Forelimb muscle (tissue), 1 donor: ENCODE results near the gene KDF1. TPM values are rescaled to one million over a fixed set of nuclear protein-coding genes. Genes with fewer than 3 reads are reported as not detected.
"Not testable (repeated sequence)": the region's sequence is repeated elsewhere in the genome, so short reads cannot be mapped to it uniquely, and the experiment has no call there.

Source experiments
- DNase-seq: peaks from one replicate; pipeline ENCODE4 v3.0.0-alpha.2; 2013; ENCODE audit warnings: low read depth
- polyA plus RNA-seq: library from polyadenylated mRNA; unstranded; fragments of 120-200 nt; gene quantifications from one replicate; pipeline ENCODE4 v1.2.1, GENCODE V29; 2013; ENCODE audit not compliant: insufficient read length

The KDF1 gene
- polyA plus RNA-seq, 1 donor: not detected

DNA sequence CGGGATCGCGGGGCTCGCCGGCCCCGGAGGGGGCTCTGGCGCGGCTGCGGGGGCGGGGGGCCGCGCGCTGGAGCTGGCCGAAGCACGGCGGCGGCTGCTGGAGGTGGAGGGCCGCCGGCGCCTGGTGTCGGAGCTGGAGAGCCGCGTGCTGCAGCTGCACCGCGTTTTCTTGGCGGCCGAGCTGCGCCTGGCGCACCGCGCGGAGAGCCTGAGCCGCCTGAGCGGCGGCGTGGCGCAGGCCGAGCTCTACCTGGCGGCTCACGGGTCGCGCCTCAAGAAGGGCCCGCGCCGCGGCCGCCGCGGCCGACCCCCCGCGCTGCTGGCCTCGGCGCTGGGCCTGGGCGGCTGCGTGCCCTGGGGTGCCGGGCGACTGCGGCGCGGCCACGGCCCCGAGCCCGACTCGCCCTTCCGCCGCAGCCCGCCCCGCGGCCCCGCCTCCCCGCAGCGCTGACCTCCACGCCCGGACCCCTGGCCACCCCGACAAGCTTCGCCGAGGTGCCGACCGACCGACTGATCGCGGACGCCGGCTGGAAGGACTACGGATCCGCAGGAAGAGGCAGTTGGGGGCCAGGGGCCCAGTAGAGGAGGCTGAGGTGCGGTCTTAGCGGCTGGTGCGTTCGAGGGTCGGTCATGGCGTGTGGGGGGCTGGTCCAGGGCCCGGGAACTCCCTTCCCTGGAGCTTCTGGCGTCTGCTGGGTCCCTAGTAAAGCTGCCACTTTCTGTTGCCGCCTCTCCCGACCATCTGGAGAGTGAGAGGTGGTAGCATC lies 33.9 kb upstream of the KDF1 start:
- no peak for DNase-seq

DNA sequence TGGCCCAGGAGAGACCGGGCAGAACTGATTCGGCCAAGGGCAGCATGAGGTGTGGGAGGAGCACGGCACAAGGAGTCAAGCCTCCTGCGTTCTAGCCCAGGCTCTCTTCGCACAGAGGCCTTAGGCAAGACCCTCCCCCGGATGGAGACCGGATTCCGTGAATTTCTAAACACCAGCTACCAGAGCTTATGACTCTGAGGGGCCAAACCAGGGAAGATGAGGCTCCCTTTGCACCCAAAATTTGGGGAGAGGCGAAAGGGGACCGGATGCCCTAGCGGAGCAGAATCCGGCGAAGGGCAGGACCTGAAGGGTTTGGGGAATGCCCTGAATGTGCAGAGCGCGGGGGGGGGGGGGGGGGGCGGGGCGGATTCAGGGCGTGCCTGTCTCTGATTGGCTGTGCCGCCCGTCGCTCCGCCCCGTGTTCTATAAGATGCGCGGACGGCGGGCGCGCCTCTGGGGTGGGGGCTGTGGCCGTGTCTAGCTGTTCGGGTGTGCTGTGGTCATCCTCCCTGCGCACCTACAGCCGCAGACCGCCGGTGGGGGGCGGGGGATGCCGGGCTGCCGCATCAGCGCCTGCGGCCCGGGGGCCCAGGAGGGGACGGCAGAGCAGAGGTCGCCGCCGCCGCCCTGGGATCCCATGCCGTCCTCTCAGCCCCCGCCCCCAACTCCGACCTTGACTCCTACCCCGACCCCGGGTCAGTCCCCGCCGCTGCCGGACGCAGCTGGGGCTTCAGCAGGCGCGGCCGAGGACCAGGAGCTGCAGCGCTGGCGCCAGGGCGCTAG lies 33.2 kb upstream of the KDF1 start, which contains the start of gene TRNP1:
TSS of gene TRNP1 (plus strand) at position 456 of the 783 bp plus-strand sequence. CDS start at position 551, 95 bp downstream.
- no peak for DNase-seq

DNA sequence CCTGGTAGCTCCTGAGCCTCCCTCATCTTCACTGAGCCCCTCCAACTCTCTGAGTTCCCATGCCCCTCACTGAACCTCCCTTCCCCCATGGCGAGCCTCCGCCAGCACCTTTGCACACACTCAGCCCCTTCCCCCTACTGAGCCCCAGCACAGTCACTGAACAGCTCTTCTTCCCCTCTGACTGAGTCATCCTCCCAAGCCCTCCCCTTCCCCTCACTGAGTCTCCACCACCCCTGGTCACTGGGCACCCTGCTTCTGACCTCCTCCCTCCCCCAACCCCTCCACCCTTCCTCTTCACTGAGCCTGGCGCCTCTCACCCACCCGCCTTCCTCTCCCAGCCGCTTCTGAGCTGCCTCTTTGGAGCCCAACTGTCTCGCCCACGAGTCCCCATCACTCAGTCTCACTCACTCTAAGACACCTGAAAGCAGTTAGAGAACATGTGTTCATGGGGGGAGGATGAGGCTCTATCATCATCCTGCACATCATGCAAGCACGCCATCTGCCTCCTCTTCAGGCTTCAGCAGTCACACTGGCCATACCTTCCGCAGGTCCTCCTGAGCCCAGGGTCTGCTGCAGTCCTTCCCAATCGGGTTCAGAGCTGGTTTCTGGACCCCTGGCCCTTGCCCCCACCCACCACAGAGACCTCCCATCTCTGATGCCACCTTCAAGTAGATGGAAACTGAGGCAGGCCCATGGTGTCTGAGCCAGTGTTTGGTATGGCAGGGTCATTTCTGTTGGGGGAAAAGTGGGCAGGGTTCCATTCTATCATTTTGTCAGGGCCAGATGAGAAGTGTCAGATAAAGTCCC lies 31.2 kb upstream of the KDF1 start:
- DNase-seq: no peak

DNA sequence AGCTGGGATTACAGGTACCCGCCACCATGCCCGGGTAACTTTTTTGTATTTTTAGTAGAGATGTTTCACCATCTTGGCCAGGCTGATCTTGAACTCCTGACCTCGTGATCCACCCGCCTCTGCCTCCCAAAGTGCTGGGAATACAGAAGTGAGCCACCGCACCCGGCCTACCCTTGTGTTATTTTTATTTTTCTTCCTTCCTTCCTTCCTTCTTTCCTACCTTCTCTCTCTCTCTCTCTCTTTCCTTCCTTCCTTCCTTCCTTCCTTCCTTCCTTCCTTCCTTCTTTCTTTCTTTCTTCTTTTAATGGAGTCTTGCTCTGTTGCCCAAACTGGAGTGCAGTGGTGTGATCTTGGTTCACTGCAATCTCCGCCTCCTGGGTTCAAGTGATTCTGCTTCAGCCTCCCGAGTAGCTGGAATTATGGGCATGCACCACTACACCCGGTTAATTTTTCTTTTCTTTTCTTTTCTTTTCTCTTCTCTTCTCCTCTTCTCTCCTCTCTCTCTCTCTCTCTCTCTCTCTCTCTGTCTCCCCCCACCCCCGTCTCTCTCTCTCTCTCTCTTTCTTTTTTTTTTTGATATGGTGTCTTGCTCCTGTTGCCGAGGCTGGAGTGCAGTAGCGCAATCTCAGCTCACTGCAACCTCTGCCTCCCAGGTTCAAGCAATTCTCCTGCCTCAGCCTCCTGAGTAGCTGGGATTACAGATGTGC lies 29.3 kb upstream of the KDF1 start:
- DNase-seq: not testable (repeated sequence)

DNA sequence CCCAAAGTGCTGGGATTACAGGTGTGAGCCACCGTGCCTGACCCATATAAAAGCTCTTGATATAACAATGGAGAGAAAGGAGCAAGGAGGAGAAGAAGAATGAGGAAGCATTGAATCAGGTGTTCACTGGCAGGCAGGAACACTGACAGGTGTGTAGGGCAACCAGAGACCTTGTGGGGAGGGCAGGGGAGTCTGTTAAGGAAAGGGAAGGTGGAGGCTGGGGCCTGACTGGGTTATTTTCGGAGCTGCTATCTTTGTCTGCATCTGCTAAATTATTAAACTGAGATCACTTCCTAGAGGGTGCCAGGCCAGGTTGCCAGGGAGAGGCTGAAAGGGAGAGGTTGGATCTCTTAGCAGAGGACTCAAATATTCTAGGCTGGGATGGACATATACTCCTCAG lies 26.4 kb upstream of the KDF1 start:
- DNase-seq: no peak

DNA sequence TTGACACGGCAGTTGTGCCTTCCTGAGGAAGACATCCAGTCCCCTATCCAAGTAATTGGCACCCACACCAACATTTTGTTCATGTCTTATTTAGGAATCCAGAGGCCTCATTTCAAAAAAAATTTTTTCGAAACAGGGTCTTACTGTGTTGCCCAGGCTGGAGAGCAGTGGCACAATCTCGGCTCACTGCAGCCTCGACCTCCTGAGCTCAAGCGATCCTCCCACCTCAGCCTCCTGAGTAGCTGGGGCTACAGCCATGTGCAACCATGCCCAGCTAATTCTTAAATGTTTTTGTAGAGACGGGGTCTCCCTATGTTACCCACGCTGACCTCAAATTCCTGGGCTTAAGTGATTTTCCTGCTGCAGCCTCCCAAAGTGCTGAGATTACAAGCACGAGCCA lies 24.0 kb upstream of the KDF1 start:
- DNase-seq: no peak

DNA sequence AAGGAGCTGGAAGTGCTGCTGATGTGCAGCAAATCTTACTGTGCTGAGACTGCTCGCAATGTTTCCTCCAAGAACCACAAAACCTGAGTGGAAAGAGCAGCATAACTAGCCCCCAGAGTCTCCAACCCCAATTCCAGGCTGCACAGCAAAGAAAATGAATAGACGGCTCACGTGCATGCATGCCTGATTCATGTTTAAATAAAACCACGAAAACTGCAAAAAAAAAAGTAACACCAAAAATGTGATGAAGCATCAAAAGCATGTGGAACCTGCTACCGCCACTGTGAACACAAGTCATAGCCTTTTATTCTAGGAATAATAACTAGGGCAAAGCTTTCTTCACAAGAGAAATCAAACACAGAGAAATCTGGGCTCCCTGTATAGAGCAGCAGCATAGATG lies 23.6 kb upstream of the KDF1 start:
- no peak for DNase-seq

DNA sequence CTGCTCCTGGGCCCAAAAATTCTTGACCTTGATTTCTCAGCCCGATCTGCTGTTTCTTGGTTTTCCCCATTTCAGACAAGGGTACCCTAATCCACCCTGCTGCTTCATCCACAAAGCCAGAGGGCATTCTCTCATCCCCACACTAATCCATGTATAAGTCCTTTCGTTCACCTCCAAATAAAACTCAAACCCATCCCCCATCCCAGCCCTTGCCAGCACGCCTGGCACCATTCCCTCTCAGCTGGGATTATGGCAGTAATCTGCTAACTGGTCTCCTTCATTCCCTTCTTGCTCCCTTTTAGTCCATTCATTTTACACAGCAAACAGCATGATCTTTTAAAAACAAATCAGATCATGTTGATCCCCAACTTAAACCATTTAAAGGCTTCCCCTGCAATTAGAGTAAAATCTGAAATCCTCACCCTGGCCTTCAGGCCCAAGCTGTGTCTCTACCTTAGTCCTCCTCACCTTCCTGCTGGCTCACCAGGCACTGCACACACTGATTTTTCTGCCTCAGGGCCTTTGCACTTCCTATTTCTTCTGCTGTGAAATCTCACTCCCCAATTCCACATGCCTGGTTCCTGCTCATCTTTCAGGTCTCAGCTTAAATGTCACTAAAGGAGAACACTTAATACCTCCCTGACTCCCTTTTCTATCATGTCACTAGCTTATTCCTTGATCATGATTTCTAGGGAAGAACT lies 21.0 kb upstream of the KDF1 start:
- DNase-seq: no peak

DNA sequence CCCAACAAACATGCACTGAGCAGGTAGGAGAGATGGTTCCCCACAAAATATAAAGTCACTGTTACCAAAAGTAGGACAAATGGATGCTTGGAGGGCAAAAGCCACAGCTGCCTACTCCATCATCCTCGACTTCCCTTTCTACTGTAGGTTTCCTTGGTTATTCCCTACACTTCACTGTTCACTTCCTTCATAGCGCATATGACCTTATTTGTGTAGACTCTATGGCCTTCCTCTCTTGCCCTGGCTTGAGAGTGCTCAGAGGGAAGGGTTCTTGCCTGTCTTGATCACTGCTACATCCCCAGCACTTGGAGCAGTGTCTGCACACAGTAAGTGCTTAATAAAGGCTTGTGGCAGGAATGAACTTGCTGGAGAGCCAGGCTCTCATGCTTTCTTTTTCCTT lies 18.6 kb upstream of the KDF1 start:
- DNase-seq: no peak

DNA sequence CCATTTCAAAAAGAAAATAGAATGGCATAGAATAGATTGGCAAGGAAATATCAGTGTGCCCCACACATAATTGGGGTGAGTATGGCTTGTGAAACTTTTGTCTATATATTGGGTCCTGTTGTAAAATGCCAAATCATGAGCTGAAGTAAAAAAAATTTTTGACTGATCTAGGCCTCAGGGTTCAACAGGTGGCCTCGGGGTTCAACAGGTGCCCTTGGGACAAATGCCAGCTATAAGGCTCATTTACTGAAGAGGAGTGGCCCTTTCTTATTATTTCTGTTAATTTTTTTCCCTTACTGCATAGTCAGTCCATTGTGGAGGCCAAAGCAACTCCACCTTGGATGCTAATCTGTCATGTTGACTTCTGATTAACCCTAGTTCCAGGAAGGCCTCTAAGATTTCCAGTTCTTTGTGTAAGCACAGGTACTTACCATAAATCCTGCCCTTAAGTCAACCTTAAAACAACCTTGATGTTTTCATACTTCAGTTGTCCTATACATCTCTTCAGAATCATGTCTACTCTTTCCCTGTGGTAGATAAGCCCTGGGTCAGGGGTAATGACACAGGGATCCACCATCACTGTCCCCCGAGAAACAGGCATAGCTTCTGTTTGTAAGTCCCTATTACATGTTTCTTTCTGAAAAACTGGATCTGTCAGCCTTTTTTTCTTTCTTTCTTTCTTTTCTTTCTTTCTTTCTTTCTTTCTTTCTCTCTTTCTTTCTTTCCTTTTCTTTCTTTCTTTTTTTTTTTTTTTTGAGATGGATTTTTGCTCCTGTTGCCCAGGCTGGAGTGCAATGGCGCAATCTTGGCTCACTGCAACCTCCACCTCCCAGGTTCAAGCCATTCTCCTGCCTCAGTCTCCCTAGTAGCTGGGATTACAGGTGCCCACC lies 16.6 kb upstream of the KDF1 start:
- no peak for DNase-seq

DNA sequence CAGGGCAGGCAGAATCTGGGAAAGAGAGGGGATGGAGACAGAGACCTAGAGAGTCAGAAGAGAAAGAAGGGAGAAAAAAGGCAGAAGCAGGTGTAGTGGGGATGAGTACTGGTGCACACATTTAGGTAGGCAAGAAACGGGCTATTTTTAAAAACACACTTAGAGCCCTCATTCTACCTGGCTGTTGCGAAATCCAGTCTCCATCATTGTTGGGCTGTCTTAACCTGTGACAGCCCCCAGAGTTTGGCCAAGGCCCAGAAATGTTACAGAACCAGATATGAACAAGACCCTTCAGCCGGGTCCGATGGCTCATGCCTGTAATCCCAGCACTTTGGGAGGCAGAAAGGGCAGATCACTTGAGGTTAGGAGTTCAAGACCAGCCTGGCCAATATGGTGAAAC lies 12.6 kb upstream of the KDF1 start:
- DNase-seq: no peak

DNA sequence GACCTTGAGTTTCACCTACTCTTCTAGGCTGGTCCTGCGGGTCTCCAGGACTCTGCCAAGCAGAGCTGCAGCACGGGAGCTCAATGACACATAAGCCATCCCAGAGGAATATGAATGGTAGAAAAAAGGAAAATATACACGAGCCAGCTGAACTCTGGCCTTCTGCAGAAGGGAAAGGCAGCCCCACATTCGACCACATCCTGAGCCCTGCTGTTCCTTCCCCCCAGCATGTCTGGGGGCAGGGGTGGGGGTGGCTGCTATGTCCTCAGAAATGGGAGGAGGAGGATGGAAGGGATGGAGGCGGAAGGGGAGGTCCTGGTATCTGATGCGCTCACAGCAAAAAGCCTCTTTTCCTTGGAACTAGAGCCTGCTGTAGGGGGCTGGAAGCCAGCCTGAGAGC lies 12.1 kb upstream of the KDF1 start:
- no peak for DNase-seq

DNA sequence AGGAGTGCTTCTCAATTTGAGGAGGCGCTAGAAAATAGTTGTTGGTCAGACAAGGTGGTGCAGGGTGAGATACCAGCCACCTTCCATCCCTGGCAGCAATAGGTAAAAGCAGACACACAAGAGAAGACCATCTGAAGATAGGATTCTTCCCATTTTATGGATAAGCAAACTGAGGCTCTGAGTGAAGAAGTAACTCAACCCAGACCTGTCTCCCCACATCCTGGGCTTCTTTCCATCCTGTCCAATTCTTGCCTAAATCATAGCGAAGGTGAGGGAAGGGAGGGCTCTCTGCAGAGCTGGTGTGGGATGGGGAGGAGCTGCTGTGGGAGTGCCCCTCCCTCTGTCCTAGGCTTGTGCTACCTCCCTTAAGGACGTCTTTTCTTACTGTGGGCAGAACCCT lies 11.3 kb upstream of the KDF1 start:
- no peak for DNase-seq

DNA sequence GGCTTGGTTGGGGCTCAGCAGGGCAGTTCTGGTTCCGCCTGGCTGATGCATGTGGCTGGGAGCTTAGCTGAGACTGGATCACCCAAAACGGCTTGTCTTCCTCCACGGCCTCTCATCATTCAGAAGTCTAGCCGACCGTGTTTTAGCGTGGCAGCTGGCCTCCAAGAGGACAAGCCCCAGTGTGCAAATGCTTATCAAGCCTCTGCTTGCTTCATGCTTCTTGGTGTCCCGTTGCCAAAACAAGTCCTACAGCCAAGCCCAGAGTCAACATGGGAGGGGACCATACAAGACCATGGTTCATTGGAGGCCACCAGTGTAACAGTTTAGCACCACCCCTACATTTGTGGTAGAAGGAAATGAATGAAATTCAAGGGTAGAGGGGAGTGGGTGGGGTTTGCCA lies 10.5 kb upstream of the KDF1 start:
- no peak for DNase-seq

DNA sequence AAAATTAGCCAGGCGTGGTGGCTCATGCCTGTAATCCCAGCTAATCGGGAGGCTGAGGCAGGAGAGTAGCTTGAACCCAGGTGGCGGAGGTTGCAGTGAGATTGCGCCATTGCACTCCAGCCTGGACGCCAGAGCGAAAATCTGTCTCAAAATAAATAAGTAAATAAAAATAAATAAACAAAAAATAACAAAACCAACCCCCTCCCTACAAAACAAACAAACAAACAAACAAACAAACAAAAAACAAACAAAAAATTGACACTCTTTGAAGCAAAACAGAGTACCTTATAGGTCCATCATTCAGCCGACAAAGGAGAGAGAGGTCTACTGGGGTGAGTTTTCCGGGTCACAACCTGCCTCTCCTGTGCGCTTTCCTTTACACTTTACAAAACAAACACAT lies 5.4 kb upstream of the KDF1 start:
- no peak for DNase-seq

DNA sequence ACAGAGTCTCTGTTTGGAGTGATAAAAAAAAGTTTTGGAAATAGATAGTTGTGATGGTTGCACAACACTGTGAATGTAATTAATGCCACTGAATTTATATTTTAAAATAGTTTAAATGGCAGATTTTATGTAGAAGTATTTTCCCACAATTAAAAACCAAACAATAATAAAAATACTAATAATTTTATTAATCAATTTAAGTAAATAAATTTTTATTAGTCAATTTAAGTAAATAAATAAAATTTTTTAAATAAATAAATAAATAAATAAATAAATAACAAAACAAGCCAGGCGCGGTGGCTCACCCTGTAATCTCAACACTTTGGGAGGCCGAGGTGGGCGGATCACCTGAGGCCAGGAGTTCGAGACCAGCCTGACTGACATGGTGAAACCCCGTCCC lies 4.9 kb upstream of the KDF1 start:
- no peak for DNase-seq

DNA sequence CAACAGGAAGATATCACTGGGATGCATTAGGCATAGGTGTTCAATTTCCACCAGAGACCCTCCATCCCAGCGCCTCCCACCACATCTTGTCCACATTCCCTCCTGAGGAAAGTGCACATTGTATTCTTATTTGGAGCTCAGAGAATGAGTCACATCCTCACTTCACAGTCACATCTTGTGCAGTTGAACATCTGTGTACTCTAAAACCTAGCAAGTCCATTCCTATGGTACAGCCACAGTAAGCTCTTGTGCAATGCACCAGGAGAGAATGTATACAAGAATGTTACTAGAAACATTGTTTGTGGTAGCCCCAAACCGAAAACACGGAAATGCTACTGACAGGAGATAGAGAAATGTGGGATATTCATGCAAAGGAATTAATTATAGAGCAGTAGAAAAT lies 1.6 kb upstream of the KDF1 start:
- DNase-seq: no peak

DNA sequence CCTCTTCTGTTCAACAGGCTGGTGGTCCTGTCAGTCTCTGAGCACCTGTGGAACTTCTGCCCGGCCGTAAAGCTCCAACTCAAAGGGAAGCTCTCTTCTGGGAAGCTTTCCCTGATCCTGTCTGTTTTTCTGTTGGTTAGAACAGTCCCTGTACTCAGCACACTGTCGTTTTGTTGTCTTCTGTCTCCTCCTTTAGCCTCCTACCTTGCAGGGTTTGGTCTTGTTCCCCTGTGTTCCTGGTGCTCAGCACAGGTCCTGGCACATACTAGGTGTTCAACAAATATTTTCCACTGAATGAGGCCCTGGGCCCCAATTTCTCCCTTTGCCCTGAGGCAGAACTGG lies 328 bp upstream of the KDF1 start:
- no peak for DNase-seq

DNA sequence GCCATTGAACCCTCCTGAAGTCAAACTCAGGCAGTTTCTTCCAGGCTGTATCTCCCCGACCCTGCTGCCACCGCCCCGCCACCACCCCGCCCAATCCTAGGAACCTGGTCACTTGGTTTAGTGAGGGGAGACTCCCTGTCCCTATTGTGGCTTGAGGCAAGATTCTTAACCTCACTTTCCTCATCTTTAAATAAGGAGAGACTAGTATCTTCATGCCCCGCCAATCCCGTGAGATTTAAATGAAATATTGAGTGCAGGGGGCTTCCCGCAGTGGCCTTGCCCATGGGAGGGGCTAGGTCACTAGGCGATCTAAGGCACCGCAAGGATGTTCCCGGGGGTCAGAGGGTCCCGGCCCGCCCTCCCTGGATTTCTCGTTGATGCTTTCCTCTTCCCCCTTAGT lies 998 bp downstream of the KDF1 start:
- no peak for DNase-seq

DNA sequence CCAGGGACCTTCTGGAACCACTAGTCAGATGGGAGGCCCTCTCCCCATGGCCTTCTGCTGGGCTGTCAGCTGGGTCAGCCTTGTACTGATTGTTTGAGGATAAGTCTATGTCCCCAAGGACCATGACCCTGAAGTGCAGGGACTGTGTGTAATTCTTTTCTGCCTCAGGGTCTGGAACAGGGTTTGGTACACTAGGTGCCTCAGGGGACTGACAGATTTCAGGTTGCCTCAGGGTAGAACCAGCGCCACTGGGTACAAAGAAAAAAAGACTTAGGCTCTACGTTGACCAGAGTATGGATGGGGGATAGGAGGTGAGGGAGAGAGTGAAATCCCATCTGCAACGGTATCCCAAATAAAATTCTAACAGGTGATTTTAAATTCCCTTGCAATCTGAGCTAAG lies 3.0 kb downstream of the KDF1 start:
- no peak for DNase-seq
